Measurements from ENCODE around the gene WHAMM. TPM values are rescaled to one million over a fixed set of nuclear protein-coding genes. Genes with fewer than 3 reads are reported as not detected.

The WHAMM gene
- total and polyA plus RNA-seq, 4 donors: 4.4 to 9.8 (median 7.3) TPM

- no peak overlapping the region for H3K27ac ChIP-seq (ENCODE audit: low read depth, low read length)
- WGBS (ENCODE audit: insufficient coverage): 85% methylated on average over 7 of the region's 7 CpGs
- H3K4me1 ChIP-seq (ENCODE audit: control insufficient read depth, insufficient read depth, low read length): no peaks in the 10 kb centered on the region
- DNase-seq (ENCODE audit: low read depth in 4 of 6, low spot score in 6 of 6): no peak
- H3K9me3 ChIP-seq (ENCODE audit: control insufficient read depth, insufficient read depth, low read length): peaks cover 1% of the 10 kb centered on the region
- H3K27me3 ChIP-seq (ENCODE audit: control insufficient read depth, insufficient read depth, low read length): no peaks in the 10 kb centered on the region
- no peak overlapping the region for H3K4me3 ChIP-seq (ENCODE audit: low read depth, low read length)
- H3K36me3 ChIP-seq (ENCODE audit: control insufficient read depth, insufficient read depth, low read length): peaks cover 11% of the 10 kb centered on the region
Measured at GRCh38 chr15:82873000-82873680, 63.7 kb downstream of the WHAMM start.

- no peak overlapping the region for H3K4me3 ChIP-seq (ENCODE audit: low read depth, low read length)
- no CpG with 5 or more reads among the region's 1 CpG for WGBS (ENCODE audit: insufficient coverage)
Measured at GRCh38 chr15:82874267-82874666, 64.8 kb downstream of the WHAMM start.

GRCh38 chr15:82874961-82875360 is 65.5 kb downstream of the WHAMM start:
- Histone ChIP-seq H3K4me1 (ENCODE audit: control insufficient read depth, insufficient read depth, low read length) (no peaks in the 10 kb centered on the region), H3K36me3 (ENCODE audit: control insufficient read depth, insufficient read depth, low read length) (peaks cover 11% of the 10 kb centered on the region), H3K4me3 (ENCODE audit: low read depth, low read length) (no peak overlapping the region), H3K9me3 (ENCODE audit: control insufficient read depth, insufficient read depth, low read length) (peaks cover 1% of the 10 kb centered on the region), H3K27me3 (ENCODE audit: control insufficient read depth, insufficient read depth, low read length) (no peaks in the 10 kb centered on the region), H3K27ac (ENCODE audit: low read depth, low read length) (no peak overlapping the region)
- 84% methylated on average over 8 of the region's 10 CpGs for WGBS (ENCODE audit: insufficient coverage)
- no peak for DNase-seq (ENCODE audit: low read depth in 4 of 6, low spot score in 6 of 6)

More at GRCh38 chr15:82874267-82874666, 64.8 kb downstream of the WHAMM start:
- Histone ChIP-seq H3K27me3 (ENCODE audit: control insufficient read depth, insufficient read depth, low read length) (no peaks in the 10 kb centered on the region), H3K4me1 (ENCODE audit: control insufficient read depth, insufficient read depth, low read length) (no peaks in the 10 kb centered on the region), H3K36me3 (ENCODE audit: control insufficient read depth, insufficient read depth, low read length) (peaks cover 11% of the 10 kb centered on the region), H3K9me3 (ENCODE audit: control insufficient read depth, insufficient read depth, low read length) (peaks cover 1% of the 10 kb centered on the region), H3K27ac (ENCODE audit: low read depth, low read length) (no peak overlapping the region)
- no peak for DNase-seq (ENCODE audit: low read depth in 4 of 6, low spot score in 6 of 6)

DNA sequence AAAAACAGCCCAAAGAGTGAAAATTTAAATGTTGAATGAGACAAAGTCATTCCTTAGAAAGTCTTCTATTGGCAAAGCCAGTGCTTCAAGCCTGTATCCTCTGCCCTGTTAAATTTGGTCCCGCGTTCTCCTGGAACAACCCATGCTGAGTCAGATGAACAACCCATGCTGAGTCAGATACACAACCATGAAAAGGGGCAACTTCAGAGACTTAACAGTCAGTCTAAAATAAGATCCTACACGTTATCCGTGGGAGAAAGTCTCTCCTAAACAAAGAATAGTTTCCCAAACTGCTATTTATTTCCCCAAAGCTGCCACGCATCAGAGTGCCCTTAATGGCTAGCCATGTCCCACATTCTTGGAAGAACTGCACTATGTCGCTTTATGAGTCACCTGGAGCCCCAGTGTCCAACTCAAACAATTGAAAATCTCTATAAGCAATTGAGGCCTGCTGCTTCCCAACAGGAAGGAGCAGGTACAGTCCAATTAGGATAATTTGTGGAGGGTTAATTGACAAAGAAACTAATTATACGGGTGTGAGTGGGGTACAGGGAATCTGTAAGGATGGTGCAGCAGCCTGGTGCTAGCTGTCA is 66.1 kb downstream of the WHAMM start:
- H3K4me1 ChIP-seq (ENCODE audit: control insufficient read depth, insufficient read depth, low read length): no peaks in the 10 kb centered on the region
- peaks cover 1% of the 10 kb centered on the region for H3K9me3 ChIP-seq (ENCODE audit: control insufficient read depth, insufficient read depth, low read length)
- H3K27ac ChIP-seq (ENCODE audit: low read depth, low read length): no peak overlapping the region
- no peak overlapping the region for H3K4me3 ChIP-seq (ENCODE audit: low read depth, low read length)
- DNase-seq (ENCODE audit: low read depth in 4 of 6, low spot score in 6 of 6): no peak
- no peaks in the 10 kb centered on the region for H3K27me3 ChIP-seq (ENCODE audit: control insufficient read depth, insufficient read depth, low read length)
- peaks cover 11% of the 10 kb centered on the region for H3K36me3 ChIP-seq (ENCODE audit: control insufficient read depth, insufficient read depth, low read length)
- WGBS (ENCODE audit: insufficient coverage): 88% methylated on average over 7 of the region's 7 CpGs

DNA sequence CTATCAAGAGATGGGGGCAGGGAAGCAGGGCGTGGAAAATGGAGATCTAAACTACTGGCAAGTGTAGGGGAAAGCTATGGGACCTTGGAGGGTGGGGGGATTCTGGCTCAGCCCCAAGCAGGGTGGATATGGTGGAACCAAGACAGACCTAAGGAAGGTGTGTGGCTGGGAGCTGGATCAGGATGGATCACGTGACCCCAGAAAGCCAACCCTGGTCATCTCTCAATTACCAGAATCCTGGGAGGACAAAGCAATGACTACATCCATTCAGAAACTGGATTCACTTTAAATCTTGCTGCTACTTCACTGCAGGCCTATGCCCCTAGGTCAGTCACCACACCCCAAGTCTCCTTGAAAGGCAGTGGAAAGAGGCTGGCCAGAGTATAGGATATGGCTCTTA is 68.4 kb downstream of the WHAMM start:
- no peak overlapping the region for H3K4me3 ChIP-seq (ENCODE audit: low read depth, low read length)
- no peak overlapping the region for H3K27ac ChIP-seq (ENCODE audit: low read depth, low read length)
- H3K36me3 ChIP-seq (ENCODE audit: control insufficient read depth, insufficient read depth, low read length): peaks cover 11% of the 10 kb centered on the region
- H3K27me3 ChIP-seq (ENCODE audit: control insufficient read depth, insufficient read depth, low read length): no peaks in the 10 kb centered on the region
- H3K4me1 ChIP-seq (ENCODE audit: control insufficient read depth, insufficient read depth, low read length): no peaks in the 10 kb centered on the region
- DNase-seq (ENCODE audit: low read depth in 4 of 6, low spot score in 6 of 6): no peak
- WGBS (ENCODE audit: insufficient coverage): 100% methylated on average over 2 of the region's 2 CpGs
- no peaks in the 10 kb centered on the region for H3K9me3 ChIP-seq (ENCODE audit: control insufficient read depth, insufficient read depth, low read length)

GRCh38 chr15:82878325-82878724 is 68.9 kb downstream of the WHAMM start:
- WGBS (ENCODE audit: insufficient coverage): 100% methylated on average over 1 of the region's 5 CpGs
- no peaks in the 10 kb centered on the region for H3K9me3 ChIP-seq (ENCODE audit: control insufficient read depth, insufficient read depth, low read length)
- DNase-seq (ENCODE audit: low read depth in 4 of 6, low spot score in 6 of 6): no peak

DNA sequence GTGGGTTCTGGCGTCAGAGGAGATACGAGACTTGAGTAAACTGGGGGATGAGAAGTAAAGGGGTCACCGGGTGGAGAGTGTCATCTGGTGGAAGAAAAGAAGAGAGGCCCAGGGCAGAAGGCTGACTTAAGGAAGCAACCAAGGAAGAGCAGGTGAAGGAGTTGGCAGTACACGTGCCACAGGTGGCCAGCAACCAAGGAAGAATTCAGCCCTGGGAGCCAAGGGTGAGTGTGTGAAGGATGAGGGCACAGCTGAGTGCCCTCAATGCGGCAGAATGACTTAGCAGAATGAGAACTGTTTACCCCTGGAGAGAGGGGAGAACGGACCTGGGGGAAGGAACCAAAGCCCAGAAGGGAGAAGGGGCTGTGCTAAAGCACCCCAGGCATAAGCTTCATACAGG is 71.3 kb downstream of the WHAMM start:
- H3K4me1 ChIP-seq (ENCODE audit: control insufficient read depth, insufficient read depth, low read length): no peaks in the 10 kb centered on the region
- H3K36me3 ChIP-seq (ENCODE audit: control insufficient read depth, insufficient read depth, low read length): no peaks in the 10 kb centered on the region
- no peak overlapping the region for H3K4me3 ChIP-seq (ENCODE audit: low read depth, low read length)
- no peak for DNase-seq (ENCODE audit: low read depth in 4 of 6, low spot score in 6 of 6)
- no peaks in the 10 kb centered on the region for H3K9me3 ChIP-seq (ENCODE audit: control insufficient read depth, insufficient read depth, low read length)
- WGBS (ENCODE audit: insufficient coverage): 85% methylated on average over 5 of the region's 6 CpGs
- no peaks in the 10 kb centered on the region for H3K27me3 ChIP-seq (ENCODE audit: control insufficient read depth, insufficient read depth, low read length)
- H3K27ac ChIP-seq (ENCODE audit: low read depth, low read length): no peak overlapping the region

More at GRCh38 chr15:82878325-82878724, 68.9 kb downstream of the WHAMM start:
- Histone ChIP-seq H3K4me1 (ENCODE audit: control insufficient read depth, insufficient read depth, low read length) (no peaks in the 10 kb centered on the region), H3K27ac (ENCODE audit: low read depth, low read length) (no peak overlapping the region), H3K4me3 (ENCODE audit: low read depth, low read length) (no peak overlapping the region), H3K36me3 (ENCODE audit: control insufficient read depth, insufficient read depth, low read length) (peaks cover 10% of the 10 kb centered on the region), H3K27me3 (ENCODE audit: control insufficient read depth, insufficient read depth, low read length) (no peaks in the 10 kb centered on the region)

- Histone ChIP-seq H3K4me3 (ENCODE audit: low read depth, low read length) (no peak overlapping the region), H3K9me3 (ENCODE audit: control insufficient read depth, insufficient read depth, low read length) (no peaks in the 10 kb centered on the region), H3K27me3 (ENCODE audit: control insufficient read depth, insufficient read depth, low read length) (no peaks in the 10 kb centered on the region), H3K4me1 (ENCODE audit: control insufficient read depth, insufficient read depth, low read length) (no peaks in the 10 kb centered on the region), H3K27ac (ENCODE audit: low read depth, low read length) (no peak overlapping the region), H3K36me3 (ENCODE audit: control insufficient read depth, insufficient read depth, low read length) (no peaks in the 10 kb centered on the region)
- WGBS (ENCODE audit: insufficient coverage): no CpG with 5 or more reads among the region's 2 CpGs
- DNase-seq (ENCODE audit: low read depth in 4 of 6, low spot score in 6 of 6): peak in 1 of 6 donors; percentile 27
Measured at GRCh38 chr15:82881747-82882146, 72.3 kb downstream of the WHAMM start.

GRCh38 chr15:82882273-82882928 is 73.0 kb downstream of the WHAMM start:
- Histone ChIP-seq H3K4me3 (ENCODE audit: low read depth, low read length) (no peak overlapping the region), H3K27me3 (ENCODE audit: control insufficient read depth, insufficient read depth, low read length) (no peaks in the 10 kb centered on the region), H3K9me3 (ENCODE audit: control insufficient read depth, insufficient read depth, low read length) (no peaks in the 10 kb centered on the region), H3K36me3 (ENCODE audit: control insufficient read depth, insufficient read depth, low read length) (no peaks in the 10 kb centered on the region), H3K27ac (ENCODE audit: low read depth, low read length) (no peak overlapping the region), H3K4me1 (ENCODE audit: control insufficient read depth, insufficient read depth, low read length) (no peaks in the 10 kb centered on the region)
- WGBS (ENCODE audit: insufficient coverage): 82% methylated on average over 4 of the region's 5 CpGs
- no peak for DNase-seq (ENCODE audit: low read depth in 4 of 6, low spot score in 6 of 6)

All from spinal cord (tissue), 10 donors.